Activated CD4-positive, alpha-beta T cell treated with anti-CD3 and anti-CD28 coated beads, Interleukin-2, amount 10 ng/mL, durations not matched to agents 24 days and 14 days (primary cell): Measurements from ENCODE around the gene FCRL1. TPM values are rescaled to one million over a fixed set of nuclear protein-coding genes. Genes with fewer than 3 reads are reported as not detected.

ENCODE experiments used
- DNase-seq: peaks from one replicate; pipeline ENCODE4 v3.0.0; 2022
- H3K27ac Mint-ChIP-seq: one replicate; pipeline ENCODE4 v1.8.0; 2022; ENCODE audit warnings: mild to moderate bottlenecking, mixed read lengths
- H3K27me3 Mint-ChIP-seq: one replicate; pipeline ENCODE4 v1.8.0; 2022; ENCODE audit warnings: mixed read lengths
- H3K36me3 Mint-ChIP-seq: one replicate; pipeline ENCODE4 v1.8.0; 2022; ENCODE audit warnings: low read depth, mild to moderate bottlenecking, mixed read lengths
- H3K4me1 Mint-ChIP-seq: one replicate; pipeline ENCODE4 v1.8.0; 2021; ENCODE audit warnings: mixed read lengths
- H3K4me3 Mint-ChIP-seq: one replicate; pipeline ENCODE4 v1.8.0; 2022; ENCODE audit warnings: mild to moderate bottlenecking, moderate library complexity, mixed read lengths
- H3K9me3 Mint-ChIP-seq: one replicate; pipeline ENCODE4 v1.8.0; 2021; ENCODE audit warnings: mixed read lengths
- intact Hi-C: fragments of 100-400 bp; cut with micrococcal nuclease; formaldehyde crosslinking; loops from one replicate; pipeline ENCODE4 v1.15.1; 2023
- total RNA-seq: library from RNA; stranded (reverse); gene quantifications from 2 replicates; pipeline ENCODE4 v1.2.3, GENCODE V29; 2022

The FCRL1 gene
- total RNA-seq, 1 donor from 2014 or later: not detected

- Mint-ChIP-seq H3K27me3 (peaks cover 1% of the 10 kb centered on the region), H3K36me3 (no peaks in the 10 kb centered on the region), H3K9me3 (no peaks in the 10 kb centered on the region), H3K4me3 (no peak overlapping the region), H3K27ac (no peak overlapping the region), H3K4me1 (no peaks in the 10 kb centered on the region)
- intact Hi-C loops: no loop called here
- DNase-seq: no peak
Measured at GRCh38 chr1:157775101-157775870, 44.6 kb downstream of the FCRL1 start.

- Mint-ChIP-seq H3K4me3 (no peak overlapping the region), H3K27ac (no peak overlapping the region), H3K9me3 (no peaks in the 10 kb centered on the region), H3K36me3 (no peaks in the 10 kb centered on the region), H3K27me3 (peaks cover 1% of the 10 kb centered on the region), H3K4me1 (no peaks in the 10 kb centered on the region)
- no peak for DNase-seq
- intact Hi-C loops: no loop called here
Measured at GRCh38 chr1:157774412-157774811, 45.5 kb downstream of the FCRL1 start.

GRCh38 chr1:157773493-157774350 is 46.2 kb downstream of the FCRL1 start:
- H3K9me3 Mint-ChIP-seq: no peaks in the 10 kb centered on the region
- H3K27ac Mint-ChIP-seq: no peak overlapping the region
- H3K27me3 Mint-ChIP-seq: peaks cover 1% of the 10 kb centered on the region
- intact Hi-C loops: no loop called here
- H3K4me3 Mint-ChIP-seq: no peak overlapping the region
- H3K4me1 Mint-ChIP-seq: no peaks in the 10 kb centered on the region
- no peaks in the 10 kb centered on the region for H3K36me3 Mint-ChIP-seq
- no peak for DNase-seq

GRCh38 chr1:157771661-157772425 is 48.1 kb downstream of the FCRL1 start:
- peaks cover 1% of the 10 kb centered on the region for H3K27me3 Mint-ChIP-seq
- no peak overlapping the region for H3K4me3 Mint-ChIP-seq
- intact Hi-C loops: no loop called here
- no peak overlapping the region for H3K27ac Mint-ChIP-seq
- no peaks in the 10 kb centered on the region for H3K4me1 Mint-ChIP-seq
- no peak for DNase-seq
- H3K9me3 Mint-ChIP-seq: no peaks in the 10 kb centered on the region
- H3K36me3 Mint-ChIP-seq: no peaks in the 10 kb centered on the region

DNA sequence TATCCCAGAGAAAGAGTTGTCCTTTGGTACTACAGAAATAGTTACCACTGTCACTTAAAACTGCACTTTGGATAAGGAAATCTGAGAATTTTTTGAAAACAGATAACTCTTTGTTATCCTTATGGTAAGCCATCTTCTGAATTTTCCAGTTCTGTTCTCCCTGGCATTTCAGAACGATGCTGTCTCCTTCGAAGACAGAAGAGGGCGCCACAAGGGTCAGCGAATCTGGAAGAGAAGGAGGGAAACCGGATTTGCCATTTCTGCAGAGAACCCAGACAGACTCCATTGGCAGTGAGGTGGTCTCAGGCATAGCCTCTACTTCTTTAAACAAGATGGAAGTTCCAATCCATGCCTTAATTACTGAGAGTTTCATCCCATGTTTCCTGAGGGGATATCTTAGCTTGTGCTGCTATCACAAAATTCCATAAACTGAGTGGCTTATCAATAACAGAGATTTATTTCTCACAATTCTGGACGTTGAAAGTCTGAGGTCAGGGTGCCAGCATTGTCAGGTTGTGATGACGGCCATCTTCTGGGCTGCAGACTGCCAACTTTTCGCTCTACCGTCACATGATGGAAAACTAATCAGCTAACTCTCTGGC is 49.4 kb downstream of the FCRL1 start:
- Mint-ChIP-seq H3K4me1 (no peaks in the 10 kb centered on the region), H3K27me3 (peaks cover 1% of the 10 kb centered on the region), H3K36me3 (no peaks in the 10 kb centered on the region), H3K9me3 (no peaks in the 10 kb centered on the region), H3K4me3 (no peak overlapping the region), H3K27ac (no peak overlapping the region)
- DNase-seq: no peak
- intact Hi-C loops: no loop called here

- DNase-seq: no peak
- no peak overlapping the region for H3K27ac Mint-ChIP-seq
- no peak overlapping the region for H3K4me3 Mint-ChIP-seq
- H3K4me1 Mint-ChIP-seq: no peaks in the 10 kb centered on the region
- no peaks in the 10 kb centered on the region for H3K27me3 Mint-ChIP-seq
- intact Hi-C loops: no loop called here
- H3K9me3 Mint-ChIP-seq: no peaks in the 10 kb centered on the region
- no peaks in the 10 kb centered on the region for H3K36me3 Mint-ChIP-seq
Measured at GRCh38 chr1:157766792-157767191, 53.1 kb downstream of the FCRL1 start.

- H3K36me3 Mint-ChIP-seq: no peaks in the 10 kb centered on the region
- DNase-seq: no peak
- no peak overlapping the region for H3K4me3 Mint-ChIP-seq
- H3K4me1 Mint-ChIP-seq: no peaks in the 10 kb centered on the region
- H3K9me3 Mint-ChIP-seq: peaks cover 10% of the 10 kb centered on the region
- intact Hi-C loops: no loop called here
- no peak overlapping the region for H3K27ac Mint-ChIP-seq
- H3K27me3 Mint-ChIP-seq: no peaks in the 10 kb centered on the region
Measured at GRCh38 chr1:157758018-157758417, 61.9 kb downstream of the FCRL1 start.

GRCh38 chr1:157753611-157754010 is 66.3 kb downstream of the FCRL1 start:
- no peaks in the 10 kb centered on the region for H3K36me3 Mint-ChIP-seq
- no peak overlapping the region for H3K4me3 Mint-ChIP-seq
- H3K27ac Mint-ChIP-seq: no peak overlapping the region
- H3K27me3 Mint-ChIP-seq: no peaks in the 10 kb centered on the region
- peaks cover 5% of the 10 kb centered on the region for H3K9me3 Mint-ChIP-seq
- no peak for DNase-seq
- intact Hi-C loops: no loop called here
- no peaks in the 10 kb centered on the region for H3K4me1 Mint-ChIP-seq

DNA sequence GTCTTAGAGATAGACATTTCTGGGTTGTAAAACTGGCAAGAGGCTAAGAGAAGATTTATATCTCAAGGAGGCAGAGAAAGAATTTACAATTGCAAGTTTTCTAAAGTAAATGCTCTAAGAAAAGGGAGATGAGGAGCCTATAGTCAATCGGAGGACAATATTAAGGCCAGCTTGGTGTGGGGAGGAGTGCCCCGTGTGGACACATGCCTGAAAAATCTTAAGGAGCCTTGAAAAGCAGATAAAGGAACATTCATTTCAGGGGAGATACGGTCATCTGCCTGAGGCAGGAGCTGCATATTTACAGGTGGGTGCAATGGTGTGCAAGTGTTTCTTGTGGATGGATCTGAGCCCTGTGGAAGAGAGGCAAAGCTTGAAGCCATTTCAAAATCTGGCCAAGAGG is 68.6 kb downstream of the FCRL1 start:
- DNase-seq: no peak
- H3K36me3 Mint-ChIP-seq: no peaks in the 10 kb centered on the region
- no peaks in the 10 kb centered on the region for H3K27me3 Mint-ChIP-seq
- H3K4me3 Mint-ChIP-seq: no peak overlapping the region
- H3K4me1 Mint-ChIP-seq: no peaks in the 10 kb centered on the region
- H3K27ac Mint-ChIP-seq: no peak overlapping the region
- H3K9me3 Mint-ChIP-seq: no peaks in the 10 kb centered on the region
- intact Hi-C loops: no loop called here

DNA sequence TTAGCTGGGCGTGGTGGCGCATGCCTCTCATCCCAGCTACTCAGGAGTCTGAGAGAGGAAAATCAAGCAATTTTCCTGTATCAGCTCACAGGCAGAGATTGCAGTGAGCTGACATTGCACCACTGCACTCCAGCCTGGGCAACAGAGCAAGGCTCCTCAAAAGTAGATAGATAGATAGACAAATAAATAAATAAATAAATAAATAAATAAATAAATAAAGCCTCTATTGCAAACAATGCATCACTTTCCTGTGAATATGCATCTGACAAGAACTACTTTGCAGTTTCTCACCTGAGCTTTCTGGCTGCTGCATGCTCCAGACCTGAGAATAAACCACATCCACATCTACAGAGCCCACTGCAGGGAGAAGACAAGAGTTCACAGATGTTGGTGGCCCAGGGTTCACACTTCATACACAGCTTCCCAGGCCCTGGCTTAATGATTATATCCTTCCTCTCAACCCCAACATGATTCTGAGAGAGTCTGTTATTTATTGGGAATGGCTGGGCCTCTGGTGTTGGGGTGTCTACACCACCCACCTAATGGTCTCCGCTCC is 71.6 kb downstream of the FCRL1 start:
- no peak overlapping the region for H3K4me3 Mint-ChIP-seq
- no peaks in the 10 kb centered on the region for H3K9me3 Mint-ChIP-seq
- H3K27ac Mint-ChIP-seq: no peak overlapping the region
- H3K4me1 Mint-ChIP-seq: no peaks in the 10 kb centered on the region
- H3K27me3 Mint-ChIP-seq: no peaks in the 10 kb centered on the region
- DNase-seq: no peak
- no peaks in the 10 kb centered on the region for H3K36me3 Mint-ChIP-seq
- intact Hi-C loops: no loop called here

Other genes with a start within 250 kb of the FCRL1 start
- gene FCRL4, start 222.0 kb downstream of the FCRL1 start, total RNA-seq: not detected in 2 replicates
- 0.05 and 0.09 TPM in 2 replicates for gene FCRL3, start 119.4 kb downstream of the FCRL1 start, total RNA-seq
- gene FCRL2, start 43.0 kb downstream of the FCRL1 start, total RNA-seq: not detected in 2 replicates
- not detected in 2 replicates for gene CD5L, start 21.7 kb upstream of the FCRL1 start, total RNA-seq
- 0.02 TPM in 1 of 2 replicates, not detected in the other for gene KIRREL1, start 173.5 kb upstream of the FCRL1 start, total RNA-seq